ENCODE results near the gene FADS2. TPM values are rescaled to one million over a fixed set of nuclear protein-coding genes. Genes with fewer than 3 reads are reported as not detected.

The FADS2 gene
- total and polyA plus RNA-seq, 2 of the 13 experiments (the other 11 are each of a cell fraction or from before 2014, with no cell fraction given): 90.1 to 124 TPM

DNA sequence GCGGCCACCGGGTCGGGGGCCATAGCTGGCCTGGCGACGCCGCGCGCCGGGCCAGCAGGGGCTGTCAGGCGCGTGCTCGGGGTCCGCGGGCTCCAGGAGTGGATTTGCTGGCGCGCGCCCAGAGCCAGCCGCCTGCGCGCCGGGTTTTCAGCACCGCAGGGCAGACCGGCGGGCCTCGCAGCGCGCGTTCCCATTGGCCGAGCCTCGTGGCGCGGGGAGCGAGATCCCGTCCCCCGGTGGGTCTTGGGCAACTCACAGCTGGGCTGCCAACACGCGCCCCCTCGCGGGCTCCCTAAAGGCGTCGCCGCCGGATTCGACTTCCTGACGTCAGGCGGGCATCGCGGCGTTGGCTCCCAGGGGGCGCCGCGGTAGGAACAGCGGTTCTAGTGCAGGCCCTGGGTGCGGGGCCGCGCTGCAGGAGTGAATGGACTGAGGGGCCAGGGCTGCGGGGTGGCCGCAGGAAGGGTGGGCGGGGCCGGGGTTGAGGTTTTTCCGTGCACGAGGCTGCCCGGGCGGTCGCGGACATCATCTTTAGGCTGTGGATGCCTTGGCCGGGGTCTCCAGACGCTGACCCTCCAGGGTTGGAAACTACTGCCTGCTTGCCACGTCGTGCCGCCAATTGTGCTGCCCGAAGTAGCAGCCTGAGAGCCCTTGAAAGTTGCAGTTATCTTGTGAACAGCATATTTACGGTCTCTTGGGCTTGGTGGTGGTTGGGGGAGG, 11.2 kb upstream of the FADS2 start, which contains the start of gene FADS1 (continued):
- no peak for TF ChIP-seq KLF11 (CRISPR knock-in tag; IDR thresholded peaks at IDR 0.05)
- TF ChIP-seq TCF7L2 (IDR thresholded peaks at IDR 0.05; ENCODE audit: low read depth, low read length): no peak
- TF ChIP-seq, protein P1, sequence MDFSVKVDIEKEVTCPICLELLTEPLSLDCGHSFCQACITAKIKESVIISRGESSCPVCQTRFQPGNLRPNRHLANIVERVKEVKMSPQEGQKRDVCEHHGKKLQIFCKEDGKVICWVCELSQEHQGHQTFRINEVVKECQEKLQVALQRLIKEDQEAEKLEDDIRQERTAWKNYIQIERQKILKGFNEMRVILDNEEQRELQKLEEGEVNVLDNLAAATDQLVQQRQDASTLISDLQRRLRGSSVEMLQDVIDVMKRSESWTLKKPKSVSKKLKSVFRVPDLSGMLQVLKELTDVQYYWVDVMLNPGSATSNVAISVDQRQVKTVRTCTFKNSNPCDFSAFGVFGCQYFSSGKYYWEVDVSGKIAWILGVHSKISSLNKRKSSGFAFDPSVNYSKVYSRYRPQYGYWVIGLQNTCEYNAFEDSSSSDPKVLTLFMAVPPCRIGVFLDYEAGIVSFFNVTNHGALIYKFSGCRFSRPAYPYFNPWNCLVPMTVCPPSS (IDR thresholded peaks at IDR 0.05): no peak
- TF ChIP-seq NFIB (CRISPR knock-in tag; IDR thresholded peaks at IDR 0.05; ENCODE audit: borderline replicate concordance): no peak
- peak; percentile 97 for TF ChIP-seq MAX (IDR thresholded peaks at IDR 0.05)
- TF ChIP-seq ZNF720 (CRISPR knock-in tag; IDR thresholded peaks at IDR 0.05): no peak
- TF ChIP-seq, protein P2, sequence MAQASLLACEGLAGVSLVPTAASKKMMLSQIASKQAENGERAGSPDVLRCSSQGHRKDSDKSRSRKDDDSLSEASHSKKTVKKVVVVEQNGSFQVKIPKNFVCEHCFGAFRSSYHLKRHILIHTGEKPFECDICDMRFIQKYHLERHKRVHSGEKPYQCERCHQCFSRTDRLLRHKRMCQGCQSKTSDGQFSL (CRISPR knock-in tag; IDR thresholded peaks at IDR 0.05): no peak
- peak; percentile 46 for TF ChIP-seq HNRNPLL (IDR thresholded peaks at IDR 0.05; ENCODE audit: low read depth, low read length, poor library complexity, severe bottlenecking)
- no peak for TF ChIP-seq SMARCC2 (IDR thresholded peaks at IDR 0.05)
- TF ChIP-seq ZFP62 (CRISPR knock-in tag; IDR thresholded peaks at IDR 0.05): no peak
- TF ChIP-seq MXI1 (IDR thresholded peaks at IDR 0.05; ENCODE audit: borderline replicate concordance, low read depth, low read length): peak; percentile 89; the same call in 1 of the 3 replicates
- TF ChIP-seq YEATS4 (CRISPR knock-in tag; IDR thresholded peaks at IDR 0.05; ENCODE audit: borderline replicate concordance): peak; percentile 89; the same call in 1 of the 2 replicates
- peak; percentile 92 for TF ChIP-seq TFDP1 (CRISPR knock-in tag; IDR thresholded peaks at IDR 0.05; ENCODE audit: borderline replicate concordance)
- no peak for TF ChIP-seq ZNF207 (IDR thresholded peaks at IDR 0.05; ENCODE audit: borderline replicate concordance)
- TF ChIP-seq SNAI1 (CRISPR knock-in tag; IDR thresholded peaks at IDR 0.05; ENCODE audit: borderline replicate concordance): peak; percentile 84; the same call in 1 of the 2 replicates
- TF ChIP-seq ZNF275 (CRISPR knock-in tag; IDR thresholded peaks at IDR 0.05; ENCODE audit: borderline replicate concordance): peak; percentile 94; the same call in 1 of the 2 replicates
- TF ChIP-seq HDAC6 (IDR thresholded peaks at IDR 0.05; ENCODE audit: low read depth, low read length): no peak
- TF ChIP-seq IRF9 (CRISPR knock-in tag; IDR thresholded peaks at IDR 0.05; ENCODE audit: borderline replicate concordance): peak; percentile 72; the same call in 1 of the 2 replicates
- TF ChIP-seq ZNF616 (CRISPR knock-in tag; IDR thresholded peaks at IDR 0.05; ENCODE audit: low read depth): peak; percentile 83
- TF ChIP-seq RXRB (CRISPR knock-in tag; IDR thresholded peaks at IDR 0.05; ENCODE audit: borderline replicate concordance): 0 out of 2 replicates have a peak, but pooled peaks have one; percentile 53
- TF ChIP-seq FOSL1 (CRISPR knock-in tag; IDR thresholded peaks at IDR 0.05; ENCODE audit: borderline replicate concordance): no peak

Measured in HepG2 (cell line).